Lung (tissue), 12 donors: ENCODE data around the gene GNPTAB. TPM values are rescaled to one million over a fixed set of nuclear protein-coding genes. Genes with fewer than 3 reads are reported as not detected.

ENCODE experiments used
- ATAC-seq: fragments of 200-7000 bp; cut with Tn5 transposase; one replicate; pipeline ENCODE4 v1.9.1; 2020; ENCODE audit warnings: moderate number of reproducible peaks; ENCODE audit not compliant: insufficient read depth, low FRiP score
- DNase-seq, 3 donors: peaks; one replicate each; pipeline ENCODE4 v3.0.0-alpha.2; 2013 to 2017
- H3K27ac ChIP-seq, 2 donors: one replicate each; pipeline ENCODE4 v1.5.1; 2013; ENCODE audit warnings: mild to moderate bottlenecking in 2 of 2, moderate library complexity in 2 of 2, control low read depth in 1 of 2, inconsistent platforms in 1 of 2, low read depth in 1 of 2, low read length in 1 of 2
- H3K27me3 ChIP-seq, 3 donors: one replicate each; pipeline ENCODE4 v1.5.1; 2013; ENCODE audit warnings: low read length in 2 of 3; ENCODE audit not compliant: control insufficient read depth in 3 of 3, insufficient read depth in 3 of 3
- H3K36me3 ChIP-seq, 4 donors: one replicate each; pipeline ENCODE4 v1.5.1; 2013; ENCODE audit warnings: low read length in 4 of 4, mild to moderate bottlenecking in 1 of 4, moderate library complexity in 1 of 4; ENCODE audit not compliant: control insufficient read depth in 4 of 4, insufficient read depth in 4 of 4
- H3K4me1 ChIP-seq, 5 donors: one replicate each; pipeline ENCODE4 v1.5.1; 2013; ENCODE audit warnings: low read length in 5 of 5, mild to moderate bottlenecking in 2 of 5, moderate library complexity in 1 of 5; ENCODE audit not compliant: control insufficient read depth in 5 of 5, insufficient read depth in 5 of 5
- H3K4me3 ChIP-seq: one replicate; pipeline ENCODE4 v1.5.1; 2013; ENCODE audit warnings: mild to moderate bottlenecking, control low read depth, moderate library complexity
- H3K9ac ChIP-seq, 2 donors: one replicate each; pipeline ENCODE4 v1.5.1; 2013; ENCODE audit warnings: low read length in 2 of 2, control low read depth in 1 of 2; ENCODE audit not compliant: insufficient read depth in 1 of 2
- H3K9me3 ChIP-seq, 4 donors: one replicate each; pipeline ENCODE4 v1.5.1; 2013; ENCODE audit warnings: low read length in 3 of 4, mild to moderate bottlenecking in 1 of 4, moderate library complexity in 1 of 4; ENCODE audit not compliant: control insufficient read depth in 4 of 4, insufficient read depth in 3 of 4
- CTCF ChIP-seq: IDR thresholded peaks from 2 replicates; pipeline ENCODE4 v1.5.1; 2012; ENCODE audit warnings: mild to moderate bottlenecking; ENCODE audit errors: control extremely low read depth, extremely low read depth
- WGBS, 2 donors: extraction: QIAGEN DNeasy Blood & Tissue Kit; methylation state at CpG; one replicate each; pipeline ENCODE4 v1.1.7; 2013; 5-methylcytosine and 5-hydroxymethylcytosine counted together
- polyA plus RNA-seq, 2 donors: library from polyadenylated mRNA; stranded (reverse); fragments of 200-250 nt; gene quantifications; one replicate each; pipeline ENCODE4 v1.2.1, GENCODE V29; 2013
- total RNA-seq, 2 donors: library from RNA; depleted of rRNA in 1 of 2; stranded (reverse); fragments of >200 nt in 1 of 2; gene quantifications; one replicate each; pipeline ENCODE4 v1.2.1, GENCODE V29; 2014 to 2021
- donor health status: control.
- donor health status: control.
- donor health status: Bipolar disorder and iron deficiency.
- donor health status: healthy.
- donor health status: DM: yes; HTN: yes; CAD: no.

GNPTAB gene
- total and polyA plus RNA-seq, 4 donors = 14.8 to 74.3 (median 39.9) TPM

DNA sequence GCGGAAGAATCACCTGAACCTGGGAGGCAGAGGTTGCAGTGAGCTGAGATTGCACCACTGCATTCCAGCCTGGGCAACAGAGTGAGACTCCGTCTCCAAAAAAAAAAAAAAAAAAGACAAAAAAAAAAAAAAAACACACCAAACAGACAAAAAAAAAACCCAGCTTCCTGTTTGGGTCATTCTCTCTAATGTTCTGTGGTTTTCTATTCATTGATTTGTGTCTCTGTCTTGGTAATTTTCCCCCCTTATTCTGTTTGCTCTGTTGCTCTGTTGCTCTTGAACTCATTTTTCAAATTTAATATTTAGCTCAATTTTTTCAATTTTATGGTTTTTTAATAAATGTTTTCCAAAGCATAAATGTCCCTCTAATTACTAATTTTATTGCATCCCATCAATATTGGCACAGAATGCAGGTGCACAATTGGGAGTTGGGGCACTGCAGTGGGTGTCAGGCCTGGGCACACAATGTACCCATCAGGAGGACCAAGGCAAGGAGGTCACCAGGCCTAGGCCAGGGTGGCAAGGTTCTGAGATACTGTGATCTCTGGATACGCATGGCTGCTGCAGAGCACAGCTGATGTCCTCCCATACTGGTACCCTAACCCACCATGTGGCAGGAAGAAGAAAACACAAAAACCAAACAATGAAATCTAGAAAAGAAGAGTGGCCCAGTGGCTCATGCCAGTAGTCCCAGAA, 8.0 kb upstream of the GNPTAB start:
- WGBS, 2 donors = 69 to 80% methylated on average over 2 to 3 of the region's 3 CpGs
- H3K4me1 ChIP-seq = peaks cover 0 to 2% (median 0%) of the 10 kb centered on the region in 5 donors
- H3K27ac ChIP-seq = no peak overlapping the region
- H3K27me3 ChIP-seq = no peaks in the 10 kb centered on the region
- no peaks in the 10 kb centered on the region for H3K36me3 ChIP-seq
- no peaks in the 10 kb centered on the region for H3K9me3 ChIP-seq
- no peak for TF ChIP-seq CTCF
- H3K4me3 ChIP-seq = no peak overlapping the region
- ATAC-seq (no peak), DNase-seq (no peak)
- H3K9ac ChIP-seq = no peak overlapping the region

DNA sequence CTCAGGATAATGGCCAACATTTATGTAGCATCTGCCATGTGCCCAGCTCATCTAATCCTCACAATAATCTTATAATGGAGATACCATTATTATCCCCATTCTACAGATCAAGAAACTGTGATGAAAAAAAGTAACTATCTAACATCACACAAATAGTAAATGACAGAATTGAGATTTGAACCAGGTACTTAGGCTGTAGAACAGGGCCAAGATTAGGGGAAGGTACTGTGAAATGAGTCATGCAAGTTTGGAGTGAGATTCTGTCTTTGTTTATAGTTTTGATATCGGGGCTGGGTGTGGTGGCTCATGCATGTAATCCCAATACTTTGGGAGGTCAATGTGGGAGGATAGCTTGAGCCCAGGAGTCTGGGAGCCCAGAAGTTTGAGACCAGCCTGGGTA, 1.3 kb upstream of the GNPTAB start:
- no peak for ATAC-seq
- DNase-seq = no peak
- no peaks in the 10 kb centered on the region for H3K36me3 ChIP-seq
- no peaks in the 10 kb centered on the region for H3K27me3 ChIP-seq
- TF ChIP-seq CTCF = no peak
- H3K4me3 ChIP-seq = no peak overlapping the region
- H3K4me1 ChIP-seq = peaks cover 0 to 10% (median 4%) of the 10 kb centered on the region in 5 donors
- H3K9me3 ChIP-seq = no peaks in the 10 kb centered on the region
- 64 to 90% methylated on average over 1 of the region's 1 CpG for WGBS, 2 donors
- H3K27ac ChIP-seq = no peak overlapping the region
- H3K9ac ChIP-seq = no peak overlapping the region

GRCh38 chr12:101829639-101830366, 956 bp downstream of the GNPTAB start:
- H3K9me3 ChIP-seq = no peaks in the 10 kb centered on the region
- WGBS, 2 donors = 4 to 5% methylated on average over 11 of the region's 11 CpGs
- TF ChIP-seq CTCF = no peak
- ATAC-seq = no peak
- H3K27me3 ChIP-seq = no peaks in the 10 kb centered on the region
- peak overlapping the region; percentile 99 for H3K4me3 ChIP-seq
- peak in 2 of 3 donors; percentile 41 to 54 for DNase-seq
- peak overlapping the region; percentile 49 to 54 for H3K9ac ChIP-seq
- H3K36me3 ChIP-seq = no peaks in the 10 kb centered on the region
- peaks cover 0 to 10% (median 6%) of the 10 kb centered on the region in 5 donors for H3K4me1 ChIP-seq
- H3K27ac ChIP-seq = peak overlapping the region; percentile 88 to 94
